SK-N-SH treated with all-trans-retinoic acid at 6 μM for 48 hours (cell line): Measurements from ENCODE around the gene CTBS.
A peak's percentile ranks its signal among the peaks of the same experiment; 100 is the strongest.

Source experiments
- ATAC-seq: fragments of 200-7000 bp; cut with Tn5 transposase; 3 replicates; pipeline ENCODE4 v1.9.1; 2020; ENCODE audit warnings: mild to moderate bottlenecking, moderate library complexity
- ARNTL ChIP-seq: fragments of 450-650 bp; formaldehyde crosslinking; IDR thresholded peaks from 2 replicates; pipeline ENCODE4 v1.5.0; 2020; ENCODE audit warnings: low read depth, mild to moderate bottlenecking, moderate library complexity, borderline replicate concordance
- BACH2 ChIP-seq: fragments of 250-450 bp; sonication (Bioruptor Pico); IDR thresholded peaks from 2 replicates; pipeline ENCODE4 v1.9.0; 2021; ENCODE audit warnings: mild to moderate bottlenecking, borderline replicate concordance
- CSDC2 ChIP-seq: fragments of 250-450 bp; sonication (Bioruptor Pico); IDR thresholded peaks from 2 replicates; pipeline ENCODE4 v1.5.0; 2020; ENCODE audit warnings: mild to moderate bottlenecking, moderate library complexity
- CSRNP3 ChIP-seq: fragments of 250-450 bp; sonication (Bioruptor Pico); IDR thresholded peaks from 2 replicates; pipeline ENCODE4 v1.5.1; 2021; ENCODE audit warnings: mild to moderate bottlenecking, moderate library complexity
- ESRRG ChIP-seq: fragments of 250-450 bp; sonication (Bioruptor Pico); IDR thresholded peaks from 2 replicates; pipeline ENCODE4 v1.6.1; 2021; ENCODE audit warnings: mild to moderate bottlenecking
- GLIS3 ChIP-seq: fragments of 250-450 bp; sonication (Bioruptor Pico); IDR thresholded peaks from 2 replicates; pipeline ENCODE4 v1.5.0; 2020; ENCODE audit warnings: mild to moderate bottlenecking, moderate library complexity
- ISL1 ChIP-seq: fragments of 250-450 bp; sonication (Bioruptor Pico); IDR thresholded peaks from 2 replicates; pipeline ENCODE4 v2.1.2; 2022; ENCODE audit warnings: mild to moderate bottlenecking, moderate library complexity
- OSR1 ChIP-seq: fragments of 250-450 bp; sonication (Bioruptor Pico); IDR thresholded peaks from 2 replicates; pipeline ENCODE4 v1.8.0; 2022; ENCODE audit warnings: moderate library complexity, mild to moderate bottlenecking, inconsistent platforms
- PATZ1 ChIP-seq: fragments of 250-450 bp; sonication (Bioruptor Pico); IDR thresholded peaks from 2 replicates; pipeline ENCODE4 v1.8.0; 2020; ENCODE audit warnings: mild to moderate bottlenecking, moderate library complexity, borderline replicate concordance
- POU6F1 ChIP-seq: fragments of 250-450 bp; sonication (Bioruptor Pico); IDR thresholded peaks from 2 replicates; pipeline ENCODE4 v1.8.0; 2021; ENCODE audit warnings: low read depth, mild to moderate bottlenecking, moderate library complexity, borderline replicate concordance
- PPARA ChIP-seq: fragments of 250-450 bp; sonication (Bioruptor Pico); IDR thresholded peaks from 2 replicates; pipeline ENCODE4 v1.5.0; 2020; ENCODE audit warnings: mild to moderate bottlenecking, borderline replicate concordance
- RARB ChIP-seq: fragments of 250-450 bp; sonication (Bioruptor Pico); IDR thresholded peaks from 2 replicates; pipeline ENCODE4 v1.8.0; 2021; ENCODE audit warnings: mild to moderate bottlenecking, moderate library complexity
- SNAI2 ChIP-seq: fragments of 250-450 bp; sonication (Bioruptor Pico); IDR thresholded peaks from 2 replicates; pipeline ENCODE4 v1.5.0; 2020; ENCODE audit warnings: mild to moderate bottlenecking, moderate library complexity
- TCF4 ChIP-seq: fragments of 250-450 bp; sonication (Bioruptor Pico); IDR thresholded peaks from 2 replicates; pipeline ENCODE4 v1.8.0; 2021; ENCODE audit warnings: mild to moderate bottlenecking, moderate library complexity, borderline replicate concordance
- TOX ChIP-seq: fragments of 250-450 bp; sonication (Bioruptor Pico); IDR thresholded peaks from 2 replicates; pipeline ENCODE4 v1.8.0; 2021; ENCODE audit warnings: mild to moderate bottlenecking, moderate library complexity, borderline replicate concordance
- TSHZ2 ChIP-seq: fragments of 250-450 bp; sonication (Bioruptor Pico); IDR thresholded peaks from 2 replicates; pipeline ENCODE4 v1.5.0; 2020; ENCODE audit warnings: mild to moderate bottlenecking, moderate library complexity
- ZC3H10 ChIP-seq: fragments of 250-450 bp; sonication (Bioruptor Pico); IDR thresholded peaks from 2 replicates; pipeline ENCODE4 v1.5.1; 2021; ENCODE audit warnings: mild to moderate bottlenecking, moderate library complexity
- ZFP30 ChIP-seq: fragments of 450-650 bp; formaldehyde crosslinking; IDR thresholded peaks from 2 replicates; pipeline ENCODE4 v1.5.0; 2022; ENCODE audit warnings: mild to moderate bottlenecking, moderate library complexity
- ZNF565 ChIP-seq: fragments of 450-650 bp; formaldehyde crosslinking; conservative IDR thresholded peaks from 2 replicates; pipeline ENCODE4 v1.5.0; 2020; ENCODE audit warnings: low read depth, mild to moderate bottlenecking, moderate library complexity
- ZNF70 ChIP-seq: fragments of 450-650 bp; formaldehyde crosslinking; IDR thresholded peaks from 2 replicates; pipeline ENCODE4 v1.5.0; 2020; ENCODE audit warnings: mild to moderate bottlenecking, moderate library complexity
- ZNF8 ChIP-seq: fragments of 450-650 bp; formaldehyde crosslinking; IDR thresholded peaks from 2 replicates; pipeline ENCODE4 v1.5.0; 2020; ENCODE audit warnings: mild to moderate bottlenecking, moderate library complexity

The CTBS gene

GRCh38 chr1:84569216-84569615 lies 5.0 kb downstream of the CTBS start:
- no peak for ATAC-seq
- TF ChIP-seq SNAI2 (CRISPR knock-in tag) (no peak), TCF4 (CRISPR knock-in tag) (no peak), PATZ1 (CRISPR knock-in tag) (no peak), GLIS3 (no peak), OSR1 (CRISPR knock-in tag) (no peak), ZFP30 (no peak), ARNTL (no peak), ZNF8 (CRISPR knock-in tag) (no peak), ZC3H10 (CRISPR knock-in tag) (no peak), BACH2 (CRISPR knock-in tag) (no peak)

GRCh38 chr1:84550826-84551225 lies 23.4 kb downstream of the CTBS start:
- ATAC-seq, result no peak
- TF ChIP-seq ESRRG (CRISPR knock-in tag) (no peak), ARNTL (no peak), PATZ1 (CRISPR knock-in tag) (no peak), TSHZ2 (CRISPR knock-in tag) (no peak)

GRCh38 chr1:84541679-84542078 lies 32.6 kb downstream of the CTBS start:
- ATAC-seq, result no peak
- TF ChIP-seq CSDC2 (CRISPR knock-in tag), result no peak
- no peak for TF ChIP-seq CSRNP3 (CRISPR knock-in tag)
- no peak for TF ChIP-seq ZNF70 (CRISPR knock-in tag)
- TF ChIP-seq ZNF565 (CRISPR knock-in tag), result no peak
- TF ChIP-seq ZC3H10 (CRISPR knock-in tag), result no peak
- no peak for TF ChIP-seq OSR1 (CRISPR knock-in tag)
- no peak for TF ChIP-seq SNAI2 (CRISPR knock-in tag)
- TF ChIP-seq TSHZ2 (CRISPR knock-in tag), result no peak
- no peak for TF ChIP-seq PPARA
- TF ChIP-seq, all 23 proteins: peak for 0

GRCh38 chr1:84540759-84541158 lies 33.5 kb downstream of the CTBS start:
- peak; percentile 58 for ATAC-seq
- TF ChIP-seq ZNF70 (CRISPR knock-in tag) (no peak), GLIS3 (no peak), TOX (CRISPR knock-in tag) (no peak), RARB (CRISPR knock-in tag) (no peak), SNAI2 (CRISPR knock-in tag) (no peak), PPARA (no peak), ISL1 (CRISPR knock-in tag) (no peak), ZC3H10 (CRISPR knock-in tag) (no peak), POU6F1 (CRISPR knock-in tag) (no peak), OSR1 (CRISPR knock-in tag) (no peak), CSDC2 (CRISPR knock-in tag) (no peak), ESRRG (CRISPR knock-in tag) (no peak), ZFP30 (no peak), ZNF565 (CRISPR knock-in tag) (no peak), CSRNP3 (CRISPR knock-in tag) (no peak), ARNTL (no peak), TCF4 (CRISPR knock-in tag) (no peak)
